HG03108 (cell line): ENCODE measurements around the gene NXN.
"Not testable (repeated sequence)": the region's sequence is repeated elsewhere in the genome, so short reads cannot be mapped to it uniquely, and the experiment has no call there.

Experiments
- ATAC-seq: cut with Tn5 transposase; IDR thresholded peaks from one replicate; pipeline ENCODE4 v1.9.1; 2021; ENCODE audit warnings: moderate library complexity; ENCODE audit not compliant: unreplicated experiment

The NXN gene

DNA sequence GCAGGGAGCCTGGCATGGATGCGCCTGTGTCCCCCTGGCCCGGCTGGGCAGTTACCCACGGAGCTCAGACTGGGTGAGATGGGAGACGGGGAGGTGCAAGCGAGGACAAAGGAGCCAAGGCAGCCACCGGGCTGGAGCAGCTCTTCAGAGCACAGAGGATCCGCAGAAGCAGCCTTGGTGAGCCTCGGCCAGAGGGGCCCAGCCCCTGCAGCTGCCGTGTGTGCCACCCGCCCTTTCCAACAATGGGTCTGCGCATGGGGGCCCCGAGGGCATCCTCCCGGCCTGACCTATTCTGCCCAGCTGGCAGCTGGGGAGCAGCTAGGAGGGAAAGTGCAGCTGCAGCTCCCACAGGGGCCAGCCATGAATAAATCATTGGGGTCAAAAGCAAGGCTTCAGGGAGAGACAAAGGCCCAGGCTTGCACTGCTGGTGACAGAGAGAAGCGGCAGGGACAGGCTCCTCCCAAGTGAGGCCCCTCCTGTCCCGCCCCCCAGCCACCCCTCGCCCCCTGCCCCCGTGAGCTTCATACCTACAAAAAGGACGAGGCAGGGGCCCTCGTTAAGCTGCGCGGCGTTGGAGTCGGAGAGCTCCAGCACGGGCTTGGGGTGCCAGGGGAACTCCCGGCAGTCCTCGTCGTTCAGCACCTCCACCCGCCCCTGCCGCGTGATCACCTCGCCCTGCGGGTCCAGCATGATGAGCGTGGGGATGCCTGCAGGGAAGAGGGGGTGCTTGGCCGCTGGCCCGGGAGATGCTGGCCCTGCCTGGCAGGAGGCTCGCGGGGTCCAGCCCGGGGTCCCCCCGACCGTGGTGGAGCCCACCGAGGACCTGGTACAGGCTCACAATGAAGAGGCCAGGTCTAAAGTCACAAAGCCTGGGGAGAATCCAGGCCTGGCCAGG is 174.8 kb downstream of the NXN start:
- no peak for ATAC-seq

DNA sequence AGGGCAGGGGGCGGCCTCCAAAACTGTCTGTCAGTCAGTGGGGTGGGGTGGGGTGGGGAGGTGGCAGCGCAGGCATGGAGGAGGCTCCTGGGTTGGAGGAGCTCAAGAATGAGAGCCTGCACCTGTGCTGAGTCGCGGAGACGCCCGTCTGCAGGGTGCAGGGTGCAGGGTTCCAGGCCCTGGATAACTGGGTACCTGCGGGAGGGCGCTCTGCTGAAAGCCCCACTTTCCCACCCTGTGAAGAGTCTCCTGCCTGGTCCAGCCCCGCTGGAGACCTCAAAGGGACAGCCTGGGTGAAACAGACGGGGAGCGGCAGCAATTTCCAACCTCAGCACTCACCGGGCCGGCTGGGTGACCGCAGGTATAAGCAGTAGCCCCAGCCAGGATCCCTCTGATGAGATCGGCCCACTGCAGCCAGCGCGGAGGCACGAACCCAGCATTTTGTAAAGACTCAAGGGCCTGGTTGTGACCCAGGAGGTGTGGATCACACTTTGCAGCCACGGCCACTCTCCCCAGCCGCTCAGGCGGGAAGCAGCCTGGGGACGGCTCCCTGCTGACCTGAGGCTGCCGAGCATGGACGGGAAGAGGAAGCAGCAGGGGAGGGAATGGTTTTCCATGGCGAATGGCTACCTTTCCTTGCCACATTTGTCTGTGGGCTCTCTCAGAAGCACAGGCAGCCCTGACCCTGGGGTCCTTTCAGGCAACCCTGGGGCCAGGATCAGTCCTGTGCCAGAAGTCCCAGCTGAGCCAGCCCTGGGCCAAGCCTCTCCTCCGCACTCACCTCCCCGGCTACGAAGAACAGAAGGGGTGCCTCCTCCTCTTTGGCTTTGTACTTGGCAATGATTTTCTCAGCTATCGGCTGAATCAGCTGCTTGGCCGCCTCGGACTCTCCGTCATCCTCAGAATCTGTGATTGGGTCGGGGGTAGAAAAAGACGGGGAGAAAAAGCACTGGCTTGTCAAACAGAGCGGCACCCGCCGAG is 176.4 kb downstream of the NXN start:
- ATAC-seq: no peak

DNA sequence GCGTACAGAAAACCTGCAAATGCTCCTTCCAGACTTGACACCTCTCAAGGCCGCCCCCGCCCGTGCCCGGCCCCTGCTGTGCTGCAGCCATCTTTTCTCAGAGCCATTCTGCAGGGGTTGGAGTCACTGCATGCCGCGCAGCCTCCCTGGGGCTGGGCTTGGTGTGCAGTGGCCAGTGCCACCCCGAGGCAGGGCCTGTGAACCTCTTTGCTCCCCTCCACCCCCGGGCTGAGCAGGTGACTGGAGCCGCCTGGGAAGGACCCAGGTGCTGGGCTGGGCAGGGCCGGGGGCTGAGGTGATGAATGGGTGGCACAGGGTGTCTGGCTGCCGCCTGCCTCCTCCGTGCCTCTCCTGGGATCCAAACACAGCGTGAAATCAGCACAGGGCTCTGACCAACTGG is 177.1 kb downstream of the NXN start:
- no peak for ATAC-seq

DNA sequence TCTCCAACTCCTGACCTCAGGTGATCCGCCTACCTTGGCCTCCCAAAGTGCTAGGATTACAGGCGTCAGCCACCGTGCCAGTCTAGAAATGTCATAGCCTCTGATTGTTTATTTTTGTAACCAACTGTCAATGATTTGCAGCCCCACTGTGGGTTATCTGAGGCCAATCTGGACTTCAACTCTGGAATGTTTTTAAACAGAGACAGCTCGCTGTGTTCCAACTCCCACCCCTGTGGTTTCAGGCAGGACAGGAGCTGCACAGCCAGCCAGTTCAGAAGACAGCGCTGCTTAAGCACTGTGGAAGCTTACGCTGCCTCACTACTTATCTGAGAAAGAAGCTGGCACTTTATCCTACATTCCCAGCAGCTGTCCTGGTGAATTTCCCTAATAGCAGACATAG is 177.9 kb downstream of the NXN start:
- ATAC-seq: no peak

DNA sequence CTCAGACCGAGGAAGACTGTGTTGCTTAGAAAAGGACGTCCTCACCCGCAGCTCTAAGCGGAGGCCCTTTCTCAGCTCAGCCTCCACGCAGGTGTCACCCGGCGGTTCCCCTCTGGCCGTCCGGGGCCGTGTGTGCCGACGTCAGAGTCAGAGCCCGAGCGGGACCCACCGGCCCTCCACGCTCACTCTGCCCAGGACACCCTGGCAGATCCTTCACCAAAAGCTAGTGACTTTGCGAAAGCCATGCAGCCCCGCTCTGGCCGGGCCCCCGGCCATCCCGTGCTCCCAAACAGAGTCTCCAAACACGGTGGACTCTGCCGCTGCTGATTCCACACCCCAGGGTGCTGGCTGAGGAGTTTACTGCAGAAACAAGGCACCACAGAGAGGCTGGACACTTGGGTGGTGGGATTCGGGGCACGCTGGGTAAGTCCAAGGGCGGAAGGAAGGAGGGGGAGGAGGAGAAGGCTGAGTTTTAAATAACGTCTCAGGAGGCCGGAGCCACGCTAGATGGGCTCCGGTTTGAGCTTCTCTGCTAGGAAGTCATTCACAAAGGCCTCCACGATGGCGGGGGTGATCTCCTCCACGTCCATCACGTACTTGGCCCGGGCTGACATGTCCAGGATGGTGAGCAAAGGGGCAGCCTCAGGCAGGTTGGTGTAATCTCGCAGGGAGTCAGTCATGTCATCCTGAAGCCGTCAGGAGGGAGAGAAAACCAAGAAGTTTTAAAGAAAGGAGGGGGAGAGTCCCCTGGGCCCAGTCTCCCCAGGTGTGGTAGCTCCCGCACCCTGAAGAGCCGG is 178.9 kb downstream of the NXN start:
- no peak for ATAC-seq

DNA sequence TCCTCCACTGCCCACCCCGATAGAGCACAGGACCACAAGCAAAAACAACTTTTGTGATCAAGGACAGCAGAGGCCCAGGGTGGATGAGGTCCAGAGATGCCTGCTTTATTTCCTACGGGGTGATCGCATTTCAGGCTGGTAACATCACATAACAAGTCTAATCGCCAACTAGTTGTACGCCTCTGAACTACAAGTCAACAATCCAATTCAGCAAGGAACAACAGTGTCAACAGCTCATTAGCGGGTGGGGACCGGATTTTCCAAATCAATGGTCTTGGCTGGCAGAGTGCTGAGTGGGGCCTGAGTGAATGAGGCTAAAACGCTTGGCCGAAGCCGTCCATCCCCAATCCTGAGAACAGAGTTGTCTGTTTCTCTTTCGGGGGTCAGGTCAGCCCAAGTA is 180.3 kb downstream of the NXN start:
- ATAC-seq: no peak

DNA sequence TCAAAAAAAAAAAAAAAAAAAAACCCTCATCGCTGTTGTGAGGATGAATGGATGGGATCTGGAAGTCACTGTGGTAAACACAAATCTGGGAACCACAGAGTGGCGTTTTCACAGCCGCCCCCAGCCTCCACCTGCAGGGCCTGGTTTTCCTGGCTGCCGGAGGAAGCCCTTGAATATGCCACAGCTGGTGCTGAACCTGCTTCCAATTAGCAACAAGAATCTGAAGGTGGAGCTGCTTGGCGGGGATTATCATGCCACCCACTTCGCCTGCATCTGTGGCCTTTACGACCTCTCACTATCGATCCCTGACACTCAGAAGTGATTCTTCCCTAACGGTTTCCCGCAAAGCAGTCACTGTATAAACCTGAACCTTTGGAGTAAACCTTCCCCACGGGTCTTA is 181.3 kb downstream of the NXN start:
- no peak for ATAC-seq

DNA sequence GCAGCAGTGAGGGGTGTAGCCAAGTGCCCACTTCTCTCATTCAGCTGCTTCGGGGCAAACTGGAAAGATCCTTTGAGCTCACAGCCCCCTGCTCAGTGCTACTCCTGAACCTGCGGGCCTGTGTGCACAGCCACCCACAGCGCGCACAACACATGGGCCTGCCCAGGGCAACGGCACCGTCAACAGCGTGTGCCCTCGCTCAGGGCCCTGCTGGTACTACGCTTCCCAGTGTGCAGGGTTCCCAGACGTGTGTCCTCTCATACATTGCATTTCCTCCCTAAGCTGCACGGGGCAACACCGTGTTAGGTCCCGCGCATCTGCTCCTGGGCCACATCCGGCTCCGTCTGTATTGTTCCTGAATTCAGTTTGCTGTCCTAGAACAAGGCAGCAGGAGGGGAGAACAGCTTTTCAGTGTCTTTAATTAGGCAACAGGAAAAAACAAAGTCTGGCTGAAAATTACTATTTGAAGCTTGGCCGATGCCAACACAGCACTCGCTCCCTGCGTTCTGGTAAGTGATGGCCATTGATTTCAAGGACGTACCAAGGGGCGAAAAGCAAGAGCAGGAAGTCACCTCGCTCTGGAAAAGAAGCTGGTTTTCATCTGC is 182.2 kb downstream of the NXN start:
- ATAC-seq: no peak

DNA sequence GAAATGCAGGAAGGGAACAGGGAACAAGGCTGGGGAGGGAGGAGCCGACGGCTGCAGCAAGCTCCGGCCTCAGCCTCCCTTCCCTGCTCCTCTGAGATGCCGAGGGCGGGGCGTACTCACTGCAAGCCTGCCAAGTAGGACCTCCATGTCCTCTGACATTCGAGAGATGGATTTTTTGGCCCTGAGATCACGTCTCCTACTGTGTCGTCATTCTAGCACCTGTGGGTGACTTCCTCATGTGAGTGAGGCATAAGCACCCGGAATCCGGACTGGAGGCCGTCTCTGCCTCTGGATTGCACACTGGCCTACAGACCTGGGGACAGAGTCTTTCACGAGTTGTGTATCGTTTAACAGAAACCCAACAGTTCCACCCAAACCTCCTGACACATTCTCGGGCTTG is 183.0 kb downstream of the NXN start:
- no peak for ATAC-seq

DNA sequence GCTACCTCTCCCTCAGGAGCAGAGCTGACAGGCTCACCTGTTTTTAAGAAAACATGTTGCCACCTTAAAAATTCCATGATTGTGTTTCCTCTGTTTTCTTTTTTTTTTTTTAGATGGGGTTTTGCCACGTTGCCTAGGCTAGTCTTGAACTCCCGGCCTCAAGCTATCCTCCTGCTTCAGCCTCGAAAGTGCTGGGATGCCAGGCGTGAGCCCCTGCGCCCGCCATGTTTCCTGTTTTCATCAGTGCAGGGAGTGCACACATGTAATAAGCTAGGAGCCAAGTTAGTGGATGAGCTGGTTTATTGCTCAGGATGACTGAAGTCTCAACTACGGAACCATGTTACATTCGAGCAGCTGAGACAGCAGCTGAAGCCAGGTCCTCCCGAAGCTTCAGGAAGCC is 183.9 kb downstream of the NXN start:
- no peak for ATAC-seq

DNA sequence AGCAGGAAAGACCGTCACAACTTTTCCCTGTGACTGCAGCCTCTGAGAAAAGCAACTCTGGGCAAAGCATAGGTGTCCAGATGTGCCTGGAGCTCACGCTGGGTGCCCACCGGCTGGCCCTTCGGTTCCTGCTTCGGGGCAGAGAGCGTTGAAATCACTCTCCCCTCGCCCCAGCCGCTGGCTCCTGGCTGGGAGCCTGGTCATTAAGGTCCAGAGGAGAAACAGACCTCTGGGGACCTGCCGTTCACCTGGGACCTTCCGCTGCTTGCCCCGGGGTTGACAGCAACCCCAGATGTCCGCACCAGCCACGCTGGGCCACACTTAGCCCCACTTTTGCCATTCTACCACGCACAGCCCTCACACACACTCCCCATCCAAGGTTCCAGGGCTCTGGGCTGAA is 184.3 kb downstream of the NXN start:
- no peak for ATAC-seq

DNA sequence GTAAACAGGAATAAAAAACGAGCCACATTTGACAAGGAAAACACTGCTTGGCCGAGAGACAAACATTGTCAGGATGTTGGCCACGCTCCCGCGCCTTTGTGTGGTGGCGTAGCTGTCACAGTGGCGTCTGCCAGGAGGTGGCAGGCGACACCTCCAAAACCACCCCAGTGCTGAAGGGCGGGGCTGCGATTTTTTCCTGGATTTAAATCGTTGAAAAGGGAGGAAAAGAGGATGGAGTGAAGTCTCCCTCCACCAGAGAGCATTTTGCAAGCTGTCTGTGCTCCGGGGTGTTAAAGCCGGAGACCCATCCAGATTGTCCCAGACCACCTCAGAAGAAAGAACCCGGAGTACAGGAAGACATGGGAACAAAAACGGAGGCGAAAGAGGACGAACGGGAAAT is 184.7 kb downstream of the NXN start:
- no peak for ATAC-seq

DNA sequence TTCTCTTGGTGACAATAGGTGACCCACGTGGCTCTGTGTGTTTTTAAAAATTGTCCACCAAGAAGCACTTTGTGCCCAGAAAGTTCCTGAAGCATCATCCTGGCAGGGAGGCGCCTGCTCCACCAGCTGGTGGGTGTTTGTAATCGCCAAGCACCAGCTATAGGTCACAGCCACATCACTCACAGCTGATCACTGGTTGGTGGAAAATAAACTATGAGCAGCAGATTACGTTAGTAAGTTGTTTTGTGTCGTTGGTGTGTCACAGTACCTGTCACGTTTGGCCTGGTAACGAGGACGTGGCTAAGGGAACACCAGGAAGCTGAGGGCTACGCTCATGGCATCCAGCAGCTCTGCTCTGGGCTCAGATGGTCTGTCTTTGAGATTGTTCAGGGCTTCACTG is 187.3 kb downstream of the NXN start:
- ATAC-seq: no peak

DNA sequence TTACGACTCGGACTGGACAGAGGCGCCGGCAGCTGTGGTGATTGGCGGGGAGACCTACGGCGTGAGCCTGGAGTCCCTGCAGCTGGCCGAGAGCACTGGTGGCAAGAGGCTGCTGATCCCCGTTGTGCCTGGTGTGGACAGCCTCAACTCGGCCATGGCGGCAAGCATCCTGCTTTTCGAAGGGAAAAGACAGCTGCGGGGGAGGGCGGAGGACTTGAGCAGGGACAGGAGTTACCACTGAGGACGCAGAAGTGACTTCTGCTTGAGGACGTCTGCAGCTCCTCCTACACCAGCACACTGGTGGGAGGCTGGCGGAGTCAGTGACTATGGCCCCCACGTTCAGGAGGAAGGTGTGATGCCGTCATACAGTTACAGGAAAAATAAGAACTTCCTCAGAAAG is 187.7 kb downstream of the NXN start:
- no peak for ATAC-seq

DNA sequence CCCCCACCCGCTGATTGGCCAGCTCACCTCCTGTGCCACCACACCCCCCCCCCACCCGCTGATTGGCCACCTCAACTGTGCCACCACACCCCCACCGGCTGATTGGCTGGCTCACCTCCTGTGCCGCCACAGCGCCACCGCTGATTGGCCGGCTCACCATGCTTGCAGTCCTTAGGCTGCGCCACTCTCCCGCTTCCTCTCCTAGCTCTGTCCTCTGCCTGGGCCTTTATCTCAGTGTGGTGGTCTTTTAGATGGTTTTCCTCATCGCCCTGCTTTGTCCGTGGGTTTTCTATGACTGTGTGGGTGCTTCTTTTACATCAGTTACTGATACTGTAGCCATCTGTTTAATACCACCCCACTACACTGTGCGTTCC is 188.7 kb downstream of the NXN start:
- not testable (repeated sequence) for ATAC-seq

DNA sequence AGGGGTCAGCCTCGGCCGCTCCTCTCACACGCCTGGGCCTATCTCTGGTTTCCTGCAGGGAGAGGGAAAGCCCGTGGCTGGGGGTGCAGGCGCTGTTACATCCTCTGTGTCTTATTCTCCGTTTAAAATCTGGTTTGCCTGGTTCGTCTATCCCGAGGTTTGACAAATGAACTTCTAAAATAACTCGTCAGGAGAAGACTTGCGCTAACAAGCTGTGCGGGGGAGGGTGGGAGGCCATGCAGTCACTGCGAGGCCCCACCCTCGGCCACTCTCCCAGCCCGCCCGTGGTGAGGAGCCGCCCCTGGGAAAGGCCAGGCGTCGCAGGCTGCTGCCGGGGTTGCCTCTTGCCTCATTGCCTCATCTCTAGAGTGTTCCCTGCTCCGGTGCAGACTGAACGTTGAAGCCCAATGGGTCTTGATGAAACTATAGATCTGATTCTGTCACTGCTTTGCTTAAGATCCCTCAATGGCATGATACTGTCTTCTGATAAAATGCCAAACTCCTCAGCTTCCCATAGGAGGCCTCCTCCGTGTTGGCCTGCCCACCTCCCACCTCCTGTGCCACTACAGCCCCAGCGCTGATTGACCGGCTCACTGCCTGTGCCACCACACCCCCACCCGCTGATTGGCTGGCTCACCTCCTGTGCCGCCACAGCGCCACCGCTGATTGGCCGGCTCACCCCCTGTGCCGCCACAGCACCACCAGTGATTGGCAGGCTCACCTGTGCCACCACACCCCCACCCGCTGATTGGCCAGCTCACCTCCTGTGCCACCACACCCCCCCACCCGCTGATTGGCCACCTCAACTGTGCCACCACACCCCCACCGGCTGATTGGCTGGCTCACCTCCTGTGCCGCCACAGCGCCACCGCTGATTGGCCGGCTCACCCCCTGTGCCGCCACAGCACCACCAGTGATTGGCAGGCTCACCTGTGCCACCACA is 189.4 kb downstream of the NXN start:
- not testable (repeated sequence) for ATAC-seq

DNA sequence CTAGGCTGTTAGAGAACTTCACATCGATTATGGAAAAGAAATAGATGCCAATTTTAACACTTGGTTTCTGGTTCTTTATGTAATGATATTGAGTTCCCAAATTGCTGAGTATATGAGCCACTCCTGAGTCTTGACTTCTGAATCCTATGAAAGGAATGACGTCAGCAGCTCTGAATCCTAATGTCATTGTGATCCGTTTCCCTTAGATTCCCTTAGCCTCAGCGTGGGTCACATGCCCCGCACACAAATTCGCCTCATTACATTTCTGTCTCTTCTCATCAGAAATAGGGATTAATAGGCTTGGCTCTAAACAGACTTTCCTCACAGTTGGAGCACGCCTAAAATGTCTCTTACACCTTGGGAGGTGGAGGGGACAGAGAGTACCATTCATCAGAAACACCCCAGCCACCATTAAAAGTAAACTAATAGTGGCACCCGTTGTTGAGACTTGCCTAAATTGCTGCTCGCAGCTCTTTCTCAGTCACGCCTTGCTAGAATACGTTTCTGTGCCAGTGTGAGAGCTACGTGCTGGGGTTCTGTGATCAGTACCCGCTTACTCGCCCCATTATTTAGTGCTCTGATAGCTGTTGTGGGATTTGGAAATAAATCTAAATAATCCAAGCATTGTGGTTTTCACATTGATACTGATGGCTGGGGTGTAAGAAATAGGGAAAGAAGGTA is 190.3 kb downstream of the NXN start:
- no peak for ATAC-seq

DNA sequence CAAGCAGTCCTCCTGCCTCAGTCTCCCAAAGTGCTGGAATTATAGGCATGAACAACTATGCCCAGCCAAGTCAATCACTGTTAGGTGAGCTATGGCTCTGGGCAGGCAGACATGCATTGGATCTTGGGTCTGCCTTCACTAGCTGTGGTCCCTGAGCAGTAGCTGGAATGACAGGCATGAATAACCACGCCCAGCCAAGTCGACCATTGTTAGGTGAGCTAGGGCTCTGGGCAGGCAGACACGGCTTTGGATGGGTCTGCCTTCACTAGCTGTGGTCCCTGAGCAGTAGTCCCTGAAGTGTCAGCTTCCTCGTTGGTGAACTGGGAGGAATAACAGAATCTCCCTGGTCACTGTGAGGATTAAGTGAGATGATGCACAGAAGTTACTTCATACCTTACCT is 191.0 kb downstream of the NXN start:
- no peak for ATAC-seq

DNA sequence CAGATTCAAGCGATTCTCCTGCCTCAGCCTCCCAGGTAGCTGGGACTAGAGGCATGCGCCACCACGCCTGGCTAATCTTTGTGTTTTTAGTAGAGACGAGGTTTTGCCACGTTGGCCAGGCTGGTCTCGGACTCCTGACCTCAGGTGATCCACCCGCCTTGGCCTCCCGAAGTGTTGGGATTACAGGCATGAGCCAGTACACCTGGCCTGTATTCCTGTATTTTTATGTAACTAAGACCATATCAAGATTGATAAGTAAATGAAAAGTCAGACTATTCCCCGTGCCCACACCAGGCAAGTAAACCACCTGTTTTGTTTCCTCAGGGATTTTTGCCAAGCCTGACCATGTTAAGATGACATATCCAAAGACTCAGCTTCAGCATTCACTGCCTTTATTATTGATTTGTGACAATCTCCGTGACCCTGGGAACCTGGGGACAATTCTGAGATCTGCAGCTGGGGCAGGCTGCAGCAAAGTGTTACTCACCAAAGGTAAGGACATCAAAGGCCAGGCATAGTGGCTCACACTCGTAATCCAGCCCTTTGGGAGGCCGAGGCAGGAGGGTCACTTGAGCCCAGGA is 191.8 kb downstream of the NXN start:
- ATAC-seq: no peak
